A673 (cell line): ENCODE data around the gene SRMS.

Experiments used
- CTCF ChIP-seq: fragments of 300-800, 200-600 bp; sonication (generic); conservative IDR thresholded peaks from 2 replicates; pipeline ENCODE4 v1.5.1; 2017; ENCODE audit warnings: low read depth, mild to moderate bottlenecking, antibody characterized with exemption, low read length, moderate library complexity, mixed read lengths
- EZH2 ChIP-seq: fragments of 200-600 bp; sonication (generic); IDR thresholded peaks from 2 replicates; pipeline ENCODE4 v1.6.1; 2017; ENCODE audit warnings: borderline replicate concordance, low read depth, mild to moderate bottlenecking, mixed read lengths, antibody characterized with exemption, low read length; ENCODE audit not compliant: poor library complexity, severe bottlenecking

GRCh38 chr20:63533388-63533787 lies 14.2 kb downstream of the SRMS start:
- TF ChIP-seq CTCF, result no peak
- no peak for TF ChIP-seq EZH2
